NB4 (cell line): ENCODE measurements around the gene DGKG.

Experiments used
- DNase-seq: peaks from one replicate; pipeline ENCODE4 v3.0.0; 2010; ENCODE audit warnings: low read depth
- H3K4me3 ChIP-seq: one replicate; pipeline ENCODE4 v1.5.1; 2011; ENCODE audit warnings: mild to moderate bottlenecking, low read depth, low read length, moderate library complexity
- MYC ChIP-seq: IDR thresholded peaks from 2 replicates; pipeline ENCODE4 v1.6.1; 2011; ENCODE audit warnings: low read depth, low read length
- POLR2A ChIP-seq: IDR thresholded peaks from 2 replicates; pipeline ENCODE4 v1.6.1; 2011; ENCODE audit warnings: mild to moderate bottlenecking; ENCODE audit not compliant: insufficient read length; ENCODE audit errors: extremely low read depth
- TF ChIP-seq, protein P1 (sequence below): IDR thresholded peaks from one replicate; pipeline ENCODE4 v1.5.1; 2012; ENCODE audit warnings: low read depth, low read length
- TF ChIP-seq, protein P2 (sequence below): IDR thresholded peaks from 2 replicates; pipeline ENCODE4 v1.6.1; 2011; ENCODE audit warnings: low read depth, low read length

DGKG gene

DNA sequence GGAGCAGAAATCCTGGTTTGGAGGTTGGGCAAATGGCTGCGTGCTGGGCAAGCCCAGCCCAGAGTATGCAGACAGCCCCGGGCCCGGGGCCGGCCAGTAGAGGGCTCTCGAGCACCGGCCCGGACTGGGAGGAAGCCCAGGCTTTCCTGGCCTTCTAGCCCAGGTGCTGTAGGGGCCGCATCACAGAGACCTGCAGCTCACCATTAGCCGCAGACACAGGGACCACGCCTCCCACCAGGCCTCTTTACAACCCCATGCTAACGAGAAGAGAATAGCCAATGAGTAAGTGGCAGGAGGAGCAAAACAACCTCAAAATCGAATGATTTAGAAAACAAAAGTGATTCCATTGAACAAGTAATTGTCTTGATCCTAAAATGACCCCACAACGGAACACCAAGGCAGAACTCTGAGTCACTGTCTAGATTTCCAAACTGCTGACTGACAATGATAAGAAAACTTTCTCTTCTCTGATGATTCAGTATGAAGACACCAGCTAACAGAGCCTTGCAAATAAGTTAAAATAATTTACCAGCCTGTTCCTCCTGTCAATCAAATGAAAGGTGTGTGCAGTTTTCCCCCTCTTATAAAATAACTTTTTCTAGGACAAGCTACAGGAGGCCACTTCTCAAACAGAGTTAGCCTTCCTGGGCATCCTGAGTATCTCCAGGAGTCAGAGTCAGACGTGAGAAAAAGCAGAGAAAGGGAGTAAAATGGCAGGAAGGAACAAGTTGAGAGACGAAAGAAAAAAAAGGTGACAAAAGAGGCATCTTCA lies 102.2 kb downstream of the DGKG start:
- TF ChIP-seq, protein P1, sequence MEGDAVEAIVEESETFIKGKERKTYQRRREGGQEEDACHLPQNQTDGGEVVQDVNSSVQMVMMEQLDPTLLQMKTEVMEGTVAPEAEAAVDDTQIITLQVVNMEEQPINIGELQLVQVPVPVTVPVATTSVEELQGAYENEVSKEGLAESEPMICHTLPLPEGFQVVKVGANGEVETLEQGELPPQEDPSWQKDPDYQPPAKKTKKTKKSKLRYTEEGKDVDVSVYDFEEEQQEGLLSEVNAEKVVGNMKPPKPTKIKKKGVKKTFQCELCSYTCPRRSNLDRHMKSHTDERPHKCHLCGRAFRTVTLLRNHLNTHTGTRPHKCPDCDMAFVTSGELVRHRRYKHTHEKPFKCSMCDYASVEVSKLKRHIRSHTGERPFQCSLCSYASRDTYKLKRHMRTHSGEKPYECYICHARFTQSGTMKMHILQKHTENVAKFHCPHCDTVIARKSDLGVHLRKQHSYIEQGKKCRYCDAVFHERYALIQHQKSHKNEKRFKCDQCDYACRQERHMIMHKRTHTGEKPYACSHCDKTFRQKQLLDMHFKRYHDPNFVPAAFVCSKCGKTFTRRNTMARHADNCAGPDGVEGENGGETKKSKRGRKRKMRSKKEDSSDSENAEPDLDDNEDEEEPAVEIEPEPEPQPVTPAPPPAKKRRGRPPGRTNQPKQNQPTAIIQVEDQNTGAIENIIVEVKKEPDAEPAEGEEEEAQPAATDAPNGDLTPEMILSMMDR = peak; percentile 89
- TF ChIP-seq MYC (no peak), POLR2A (no peak)
- TF ChIP-seq, protein P2, sequence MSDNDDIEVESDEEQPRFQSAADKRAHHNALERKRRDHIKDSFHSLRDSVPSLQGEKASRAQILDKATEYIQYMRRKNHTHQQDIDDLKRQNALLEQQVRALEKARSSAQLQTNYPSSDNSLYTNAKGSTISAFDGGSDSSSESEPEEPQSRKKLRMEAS = no peak
- peak; percentile 71 for DNase-seq
- H3K4me3 ChIP-seq = no peak overlapping the region

DNA sequence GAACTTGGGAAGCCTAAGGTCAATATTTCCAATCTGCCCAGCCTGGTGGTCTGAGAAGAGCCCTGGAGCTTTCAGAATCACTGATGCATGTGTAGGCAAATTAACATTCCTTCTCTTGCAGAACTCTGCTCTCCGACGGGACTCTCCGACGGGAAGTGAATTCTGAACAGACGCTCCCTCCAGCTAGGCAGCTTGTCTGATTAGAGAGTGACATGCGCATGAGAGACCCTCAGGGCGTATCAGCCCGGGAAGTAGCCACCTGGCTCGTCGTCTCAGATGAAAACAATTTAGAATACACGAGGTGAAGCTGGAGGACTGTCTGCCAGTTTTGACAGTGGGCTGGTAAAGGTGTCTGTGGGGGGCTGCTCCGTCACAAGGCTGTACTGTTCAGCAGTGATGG lies 103.1 kb downstream of the DGKG start:
- no peak overlapping the region for H3K4me3 ChIP-seq
- no peak for DNase-seq
- TF ChIP-seq, protein P1 = no peak
- TF ChIP-seq MYC (no peak), POLR2A (no peak)
- TF ChIP-seq, protein P2 = no peak

DNA sequence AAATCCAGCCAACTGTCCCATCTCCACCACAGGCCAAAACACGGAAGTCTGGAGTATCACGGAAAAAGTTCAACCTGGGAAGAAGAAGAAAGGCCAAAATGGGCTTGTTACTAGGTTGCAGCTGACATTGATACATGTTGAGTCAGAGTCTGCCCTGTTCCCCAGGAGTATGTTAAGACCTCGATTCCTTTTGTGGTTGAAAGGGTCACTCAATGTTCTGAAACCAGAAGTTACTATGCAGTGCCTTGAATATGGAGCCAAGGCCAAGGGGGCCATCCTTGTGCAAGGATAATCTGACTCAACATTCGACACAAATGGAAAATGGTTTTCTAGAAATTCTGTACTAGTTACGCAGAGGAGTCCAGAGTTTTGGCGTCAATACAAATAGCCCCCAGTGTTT lies 104.2 kb downstream of the DGKG start:
- TF ChIP-seq, protein P1 = no peak
- TF ChIP-seq MYC (no peak), POLR2A (no peak)
- TF ChIP-seq, protein P2 = no peak
- peak; percentile 25 for DNase-seq
- H3K4me3 ChIP-seq = no peak overlapping the region

DNA sequence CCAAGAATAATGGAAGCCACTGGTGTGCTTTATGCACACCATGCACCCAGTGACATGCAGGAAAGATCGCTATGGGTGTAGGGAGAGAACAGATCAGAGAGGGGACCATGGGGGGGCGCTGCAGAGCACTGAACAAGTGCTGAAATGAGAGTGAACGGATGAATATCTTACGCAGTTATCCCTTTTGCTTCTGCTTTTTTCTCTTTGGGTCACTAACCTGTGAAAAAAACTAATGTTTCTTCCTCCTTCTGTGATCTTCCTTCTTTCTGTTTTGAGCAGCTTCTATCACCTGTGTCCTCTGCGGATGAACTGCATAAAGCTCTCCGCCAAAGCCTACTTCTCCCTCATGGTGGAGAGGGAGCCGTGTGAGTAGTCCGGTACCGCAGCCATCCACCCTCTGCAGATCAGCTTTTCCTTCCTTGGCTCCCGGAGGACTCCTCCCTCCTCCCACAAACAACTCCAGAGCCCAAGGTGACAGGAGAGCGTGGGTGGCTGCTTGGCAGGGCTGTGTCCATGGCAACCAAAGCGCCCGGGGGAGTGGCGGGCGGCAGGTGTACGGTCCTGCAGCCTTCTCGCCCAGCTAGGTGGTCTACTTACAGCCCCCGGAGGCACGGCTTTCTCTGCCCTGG lies 106.2 kb downstream of the DGKG start:
- TF ChIP-seq POLR2A (no peak), MYC (0 out of 2 replicates have a peak, but pooled peaks have one; percentile 16)
- TF ChIP-seq, protein P1 = peak; percentile 49
- TF ChIP-seq, protein P2 = 0 out of 2 replicates have a peak, but pooled peaks have one; percentile 20
- H3K4me3 ChIP-seq = no peak overlapping the region
- peak; percentile 74 for DNase-seq

DNA sequence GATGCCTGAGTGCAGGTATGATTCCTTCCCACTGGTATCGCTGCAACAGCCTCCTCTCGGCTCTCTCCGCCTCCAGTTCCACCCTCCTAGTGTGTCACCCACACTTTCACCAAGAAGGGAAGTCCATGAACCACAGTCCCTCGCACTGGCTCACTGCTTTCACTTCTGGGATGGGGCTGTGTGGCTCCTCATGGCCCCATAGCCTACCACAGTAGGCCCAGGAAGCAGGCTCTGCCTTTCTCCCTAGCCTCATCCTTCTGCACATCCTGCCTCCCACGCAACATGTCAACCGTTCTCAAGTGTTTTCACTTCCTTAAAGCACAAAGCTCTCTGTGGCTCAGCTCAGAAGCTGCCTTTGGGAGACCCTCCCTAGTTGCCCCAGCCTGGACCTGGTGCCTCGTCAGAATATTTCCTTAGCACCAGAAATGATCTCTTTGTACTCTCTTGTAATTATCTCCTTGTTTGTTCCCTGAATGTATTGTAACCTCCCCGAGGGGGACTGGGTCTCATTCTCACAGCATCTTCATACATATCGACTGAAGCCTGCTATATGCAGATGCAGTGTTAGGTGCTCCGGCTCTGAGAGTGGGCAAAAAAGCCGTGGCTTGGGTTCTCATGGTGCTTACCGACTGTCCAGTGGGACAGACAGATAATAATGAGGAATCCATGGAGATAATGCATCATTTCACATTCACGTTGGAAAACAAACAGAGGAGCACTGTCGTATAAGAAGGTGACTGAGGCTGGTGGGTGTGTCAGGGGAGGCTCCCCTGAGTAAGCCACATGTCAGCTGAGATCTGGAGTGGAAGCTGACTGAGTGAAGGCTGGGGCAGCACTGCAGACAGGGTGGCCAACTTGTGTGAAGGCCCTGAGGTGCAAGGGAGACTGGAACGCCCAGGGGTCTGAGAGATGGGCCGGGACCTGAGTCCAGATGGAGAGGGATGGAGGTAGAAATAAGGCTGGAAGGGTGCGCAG lies 107.1 kb downstream of the DGKG start:
- H3K4me3 ChIP-seq = no peak overlapping the region
- TF ChIP-seq, protein P1 = no peak
- TF ChIP-seq, protein P2 = peak; percentile 36; the same call in 1 of the 2 replicates
- TF ChIP-seq MYC = 0 out of 2 replicates have a peak, but pooled peaks have one; percentile 33
- peak; percentile 94 for DNase-seq
